Measurements from ENCODE around the gene ARHGAP45.

ARHGAP45 gene

GRCh38 chr19:1026783-1027649, 40.0 kb upstream of the ARHGAP45 start:
- peaks cover 0 to 15% (median 10%) of the 10 kb centered on the region in 4 experiments for H3K36me3 ChIP-seq (ENCODE audit: control insufficient read depth in 4 of 4, insufficient read depth in 4 of 4, low read length in 3 of 4)
- H3K4me3 ChIP-seq (ENCODE audit: control insufficient read depth in 1 of 7, extremely low read depth in 1 of 7, insufficient read depth in 4 of 7, low read depth in 2 of 7, low read length in 6 of 7), result peak overlapping the region; percentile 74 to 92 (median 81)
- no peaks in the 10 kb centered on the region for H3K9me3 ChIP-seq (ENCODE audit: control extremely low read depth in 1 of 5, control insufficient read depth in 4 of 5, insufficient read depth in 2 of 5, low read depth in 1 of 5, low read length in 4 of 5)
- no peaks in the 10 kb centered on the region for H3K27me3 ChIP-seq (replicated peaks in 2 of 5; ENCODE audit: control insufficient read depth in 4 of 5, insufficient read depth in 5 of 5, low read length in 4 of 5)
- ChIA-PET CTCF (interaction anchor here (0.7 to 5.3 kb wide), 4 partner anchors 11 to 214 kb away, joined by 3 to 44 read pairs (median 4); partner anchors contain the start of genes ABCA7 and ARHGAP45), POLR2A (interaction anchor here (0.8 to 1.3 kb wide), 7 partner anchors 10 to 243 kb away, joined by 3 to 5 read pairs (median 3); partner anchors contain the start of genes ABCA7 and ARHGAP45)
- peak; percentile 47 to 66 (median 59) for DNase-seq
- peak overlapping the region; percentile 58 to 85 for H3K27ac ChIP-seq (ENCODE audit: insufficient read depth in 1 of 2, low read depth in 1 of 2, low read length in 2 of 2, poor library complexity in 1 of 2, severe bottlenecking in 2 of 2)
- peaks cover 0 to 33% (median 23%) of the 10 kb centered on the region in 4 experiments for H3K4me1 ChIP-seq (ENCODE audit: control extremely low read depth in 1 of 4, control insufficient read depth in 4 of 4, insufficient read depth in 4 of 4, low read length in 3 of 4)
- 1% methylated on average over 22 of the region's 36 CpGs for WGBS (ENCODE audit: insufficient coverage)

DNA sequence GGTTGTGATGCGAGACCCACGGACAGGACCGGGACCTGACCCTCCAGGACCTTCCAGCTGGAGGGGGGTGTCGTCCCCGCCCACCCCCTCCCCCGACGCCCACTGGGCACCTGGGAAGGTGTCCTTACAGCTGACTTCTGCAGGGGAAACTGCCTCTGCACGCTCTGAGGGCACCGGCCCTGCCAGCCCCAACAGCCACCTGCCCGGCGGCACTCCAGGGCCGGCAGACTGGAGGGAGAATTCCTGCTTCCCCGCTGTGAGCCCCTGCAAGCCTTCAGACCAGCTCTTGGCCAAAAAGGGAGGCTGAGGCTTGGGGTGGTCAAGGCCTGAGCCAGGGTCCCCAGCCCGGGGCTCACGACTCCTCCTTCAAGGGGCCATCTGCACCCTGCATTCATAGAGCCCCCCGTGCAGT, 39.3 kb upstream of the ARHGAP45 start:
- peaks cover 0 to 22% (median 17%) of the 10 kb centered on the region in 4 experiments for H3K36me3 ChIP-seq (ENCODE audit: control insufficient read depth in 4 of 4, insufficient read depth in 4 of 4, low read length in 3 of 4)
- H3K27ac ChIP-seq (ENCODE audit: insufficient read depth in 1 of 2, low read depth in 1 of 2, low read length in 2 of 2, poor library complexity in 1 of 2, severe bottlenecking in 2 of 2), result peak overlapping the region in 1 of 2 experiments; percentile 85
- 6% methylated on average over 15 of the region's 16 CpGs for WGBS (ENCODE audit: insufficient coverage)
- CTCF ChIA-PET, result interaction anchor here (0.7 to 5.3 kb wide), 4 partner anchors 11 to 213 kb away, joined by 4 to 44 read pairs (median 4); partner anchors contain the start of genes ABCA7 and ARHGAP45
- no peaks in the 10 kb centered on the region for H3K27me3 ChIP-seq (replicated peaks in 2 of 5; ENCODE audit: control insufficient read depth in 4 of 5, insufficient read depth in 5 of 5, low read length in 4 of 5)
- peaks cover 0 to 33% (median 21%) of the 10 kb centered on the region in 4 experiments for H3K4me1 ChIP-seq (ENCODE audit: control extremely low read depth in 1 of 4, control insufficient read depth in 4 of 4, insufficient read depth in 4 of 4, low read length in 3 of 4)
- POLR2A ChIA-PET, result interaction anchor here (0.9 to 1.0 kb wide), 3 partner anchors 12 to 40 kb away, joined by 3 to 7 read pairs (median 4); partner anchors contain the start of genes ABCA7 and ARHGAP45
- no peak for DNase-seq
- H3K9me3 ChIP-seq (ENCODE audit: control extremely low read depth in 1 of 5, control insufficient read depth in 4 of 5, insufficient read depth in 2 of 5, low read depth in 1 of 5, low read length in 4 of 5), result no peaks in the 10 kb centered on the region
- H3K4me3 ChIP-seq (ENCODE audit: control insufficient read depth in 1 of 7, extremely low read depth in 1 of 7, insufficient read depth in 4 of 7, low read depth in 2 of 7, low read length in 6 of 7), result peak overlapping the region; percentile 74 to 92 (median 81)

- WGBS (ENCODE audit: insufficient coverage), result 1% methylated on average over 39 of the region's 58 CpGs
- peak overlapping the region in 1 of 2 experiments; percentile 85 for H3K27ac ChIP-seq (ENCODE audit: insufficient read depth in 1 of 2, low read depth in 1 of 2, low read length in 2 of 2, poor library complexity in 1 of 2, severe bottlenecking in 2 of 2)
- H3K4me1 ChIP-seq (ENCODE audit: control extremely low read depth in 1 of 4, control insufficient read depth in 4 of 4, insufficient read depth in 4 of 4, low read length in 3 of 4), result peaks cover 0 to 33% (median 21%) of the 10 kb centered on the region in 4 experiments
- H3K27me3 ChIP-seq (replicated peaks in 2 of 5; ENCODE audit: control insufficient read depth in 4 of 5, insufficient read depth in 5 of 5, low read length in 4 of 5), result no peaks in the 10 kb centered on the region
- ChIA-PET POLR2A (interaction anchor here (0.7 to 1.0 kb wide), 2 partner anchors 10 to 40 kb away, joined by 3 to 7 read pairs; no protein-coding TSS in a partner anchor), CTCF (interaction anchor here (1.1 to 5.3 kb wide), 4 partner anchors 10 to 212 kb away, joined by 4 to 44 read pairs (median 4); partner anchors contain the start of gene ABCA7)
- DNase-seq, result no peak
- H3K36me3 ChIP-seq (ENCODE audit: control insufficient read depth in 4 of 4, insufficient read depth in 4 of 4, low read length in 3 of 4), result peaks cover 0 to 27% (median 22%) of the 10 kb centered on the region in 4 experiments
- peak overlapping the region; percentile 15 to 92 (median 81) for H3K4me3 ChIP-seq (ENCODE audit: control insufficient read depth in 1 of 7, extremely low read depth in 1 of 7, insufficient read depth in 4 of 7, low read depth in 2 of 7, low read length in 6 of 7)
- no peaks in the 10 kb centered on the region for H3K9me3 ChIP-seq (ENCODE audit: control extremely low read depth in 1 of 5, control insufficient read depth in 4 of 5, insufficient read depth in 2 of 5, low read depth in 1 of 5, low read length in 4 of 5)
Observed at GRCh38 chr19:1028062-1028926, 38.7 kb upstream of the ARHGAP45 start.

DNA sequence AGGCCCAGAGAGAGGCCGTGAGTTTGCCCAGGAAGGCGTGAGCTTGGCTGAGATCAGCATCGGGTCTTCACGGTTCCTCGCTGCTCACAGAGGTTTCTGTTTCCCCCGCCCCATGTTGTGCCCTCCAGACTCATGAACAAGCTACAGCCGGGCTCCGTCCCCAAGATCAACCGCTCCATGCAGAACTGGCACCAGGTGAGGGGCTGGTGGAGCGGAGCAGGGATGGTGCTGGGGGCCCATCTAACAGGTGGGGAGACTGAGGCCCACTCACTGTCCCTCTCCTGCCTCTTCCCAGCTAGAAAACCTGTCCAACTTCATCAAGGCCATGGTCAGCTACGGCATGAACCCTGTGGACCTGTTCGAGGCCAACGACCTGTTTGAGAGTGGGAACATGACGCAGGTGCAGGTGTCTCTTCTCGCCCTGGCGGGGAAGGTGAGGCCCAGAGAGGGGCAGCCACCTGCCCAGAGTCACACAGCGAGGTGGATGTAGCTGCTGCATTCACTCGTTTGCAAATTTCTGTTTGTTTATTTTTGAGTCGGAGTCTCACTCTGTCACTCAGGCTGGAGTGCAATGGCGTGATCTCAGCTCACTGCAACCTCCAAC, 34.6 kb upstream of the ARHGAP45 start:
- POLR2A ChIA-PET, result no interaction called here
- Histone ChIP-seq H3K36me3 (ENCODE audit: control insufficient read depth in 4 of 4, insufficient read depth in 4 of 4, low read length in 3 of 4) (peaks cover 0 to 44% (median 35%) of the 10 kb centered on the region in 4 experiments), H3K9me3 (ENCODE audit: control extremely low read depth in 1 of 5, control insufficient read depth in 4 of 5, insufficient read depth in 2 of 5, low read depth in 1 of 5, low read length in 4 of 5) (no peaks in the 10 kb centered on the region), H3K4me1 (ENCODE audit: control extremely low read depth in 1 of 4, control insufficient read depth in 4 of 4, insufficient read depth in 4 of 4, low read length in 3 of 4) (peaks cover 0 to 24% (median 14%) of the 10 kb centered on the region in 4 experiments), H3K27ac (ENCODE audit: insufficient read depth in 1 of 2, low read depth in 1 of 2, low read length in 2 of 2, poor library complexity in 1 of 2, severe bottlenecking in 2 of 2) (no peak overlapping the region), H3K4me3 (ENCODE audit: control insufficient read depth in 1 of 7, extremely low read depth in 1 of 7, insufficient read depth in 4 of 7, low read depth in 2 of 7, low read length in 6 of 7) (no peak overlapping the region), H3K27me3 (replicated peaks in 2 of 5; ENCODE audit: control insufficient read depth in 4 of 5, insufficient read depth in 5 of 5, low read length in 4 of 5) (no peaks in the 10 kb centered on the region)
- no peak for DNase-seq
- CTCF ChIA-PET, result interaction anchor here (0.6 to 2.4 kb wide), 7 partner anchors 9 to 85 kb away, joined by 3 to 9 read pairs (median 4); partner anchors contain the start of gene RNU6-2
- WGBS (ENCODE audit: insufficient coverage), result 97% methylated on average over 19 of the region's 20 CpGs

- CTCF ChIA-PET, result interaction anchor here (1.4 to 7.2 kb wide), 3 partner anchors 8 to 209 kb away, joined by 3 to 44 read pairs (median 6); partner anchors contain the start of gene CNN2
- H3K9me3 ChIP-seq (ENCODE audit: control extremely low read depth in 1 of 5, control insufficient read depth in 4 of 5, insufficient read depth in 2 of 5, low read depth in 1 of 5, low read length in 4 of 5), result no peaks in the 10 kb centered on the region
- no peak overlapping the region for H3K4me3 ChIP-seq (ENCODE audit: control insufficient read depth in 1 of 7, extremely low read depth in 1 of 7, insufficient read depth in 4 of 7, low read depth in 2 of 7, low read length in 6 of 7)
- H3K4me1 ChIP-seq (ENCODE audit: control extremely low read depth in 1 of 4, control insufficient read depth in 4 of 4, insufficient read depth in 4 of 4, low read length in 3 of 4), result peaks cover 6 to 41% (median 38%) of the 10 kb centered on the region in 4 experiments
- H3K36me3 ChIP-seq (ENCODE audit: control insufficient read depth in 4 of 4, insufficient read depth in 4 of 4, low read length in 3 of 4), result peaks cover 0 to 36% (median 28%) of the 10 kb centered on the region in 4 experiments
- no peaks in the 10 kb centered on the region for H3K27me3 ChIP-seq (replicated peaks in 2 of 5; ENCODE audit: control insufficient read depth in 4 of 5, insufficient read depth in 5 of 5, low read length in 4 of 5)
- H3K27ac ChIP-seq (ENCODE audit: insufficient read depth in 1 of 2, low read depth in 1 of 2, low read length in 2 of 2, poor library complexity in 1 of 2, severe bottlenecking in 2 of 2), result no peak overlapping the region
- POLR2A ChIA-PET, result no interaction called here
- DNase-seq, result no peak
- WGBS (ENCODE audit: insufficient coverage), result 93% methylated on average over 18 of the region's 29 CpGs
Observed at GRCh38 chr19:1035998-1036621, 30.9 kb upstream of the ARHGAP45 start.
